ENCODE measurements around the gene FBXO27. TPM values are rescaled to one million over a fixed set of nuclear protein-coding genes. Genes with fewer than 3 reads are reported as not detected.

FBXO27 gene
- total RNA-seq, 1 donor from 2014 or later: 6.0 TPM

GRCh38 chr19:39045506-39045905 is 13.2 kb upstream of the FBXO27 start:
- H3K27me3 Mint-ChIP-seq (ENCODE audit: unreplicated experiment): peaks cover 31% of the 10 kb centered on the region
- no peak for DNase-seq (ENCODE audit: extremely low spot score, unreplicated experiment)
- H3K4me1 Mint-ChIP-seq (ENCODE audit: unreplicated experiment): no peaks in the 10 kb centered on the region
- no peaks in the 10 kb centered on the region for H3K9me3 Mint-ChIP-seq (ENCODE audit: unreplicated experiment)
- TF ChIP-seq CTCF (IDR thresholded peaks at IDR 0.05): no peak
- H3K36me3 Mint-ChIP-seq (ENCODE audit: unreplicated experiment): no peaks in the 10 kb centered on the region
- no peak overlapping the region for H3K4me3 Mint-ChIP-seq (ENCODE audit: unreplicated experiment)
- no peak overlapping the region for H3K27ac Mint-ChIP-seq (ENCODE audit: unreplicated experiment)

- no peak for DNase-seq (ENCODE audit: extremely low spot score, unreplicated experiment)
- H3K27ac Mint-ChIP-seq (ENCODE audit: unreplicated experiment): no peak overlapping the region
- H3K27me3 Mint-ChIP-seq (ENCODE audit: unreplicated experiment): peaks cover 29% of the 10 kb centered on the region
- TF ChIP-seq CTCF (IDR thresholded peaks at IDR 0.05): peak; percentile 26
- H3K36me3 Mint-ChIP-seq (ENCODE audit: unreplicated experiment): no peaks in the 10 kb centered on the region
- H3K9me3 Mint-ChIP-seq (ENCODE audit: unreplicated experiment): no peaks in the 10 kb centered on the region
- H3K4me1 Mint-ChIP-seq (ENCODE audit: unreplicated experiment): peaks cover 3% of the 10 kb centered on the region
- H3K4me3 Mint-ChIP-seq (ENCODE audit: unreplicated experiment): no peak overlapping the region
Observed at GRCh38 chr19:39038098-39038497, 5.7 kb upstream of the FBXO27 start.

- no peak overlapping the region for H3K27ac Mint-ChIP-seq (ENCODE audit: unreplicated experiment)
- no peak for DNase-seq (ENCODE audit: extremely low spot score, unreplicated experiment)
- peaks cover 22% of the 10 kb centered on the region for H3K27me3 Mint-ChIP-seq (ENCODE audit: unreplicated experiment)
- H3K36me3 Mint-ChIP-seq (ENCODE audit: unreplicated experiment): no peaks in the 10 kb centered on the region
- no peak for TF ChIP-seq CTCF (IDR thresholded peaks at IDR 0.05)
- H3K4me1 Mint-ChIP-seq (ENCODE audit: unreplicated experiment): peaks cover 12% of the 10 kb centered on the region
- no peaks in the 10 kb centered on the region for H3K9me3 Mint-ChIP-seq (ENCODE audit: unreplicated experiment)
- no peak overlapping the region for H3K4me3 Mint-ChIP-seq (ENCODE audit: unreplicated experiment)
Observed at GRCh38 chr19:39037194-39037593, 4.8 kb upstream of the FBXO27 start.

- no peaks in the 10 kb centered on the region for H3K9me3 Mint-ChIP-seq (ENCODE audit: unreplicated experiment)
Observed at GRCh38 chr19:39036581-39036980, 4.2 kb upstream of the FBXO27 start.

More at GRCh38 chr19:39036581-39036980, 4.2 kb upstream of the FBXO27 start:
- Mint-ChIP-seq H3K27ac (ENCODE audit: unreplicated experiment) (no peak overlapping the region), H3K4me3 (ENCODE audit: unreplicated experiment) (no peak overlapping the region), H3K36me3 (ENCODE audit: unreplicated experiment) (no peaks in the 10 kb centered on the region), H3K4me1 (ENCODE audit: unreplicated experiment) (peaks cover 13% of the 10 kb centered on the region), H3K27me3 (ENCODE audit: unreplicated experiment) (peaks cover 22% of the 10 kb centered on the region)
- no peak for DNase-seq (ENCODE audit: extremely low spot score, unreplicated experiment)
- TF ChIP-seq CTCF (IDR thresholded peaks at IDR 0.05): no peak

All from osteocyte (in vitro differentiated cells).